Endothelial cell of umbilical vein (primary cell): Measurements from ENCODE around the gene CUEDC2. TPM values are rescaled to one million over a fixed set of nuclear protein-coding genes. Genes with fewer than 3 reads are reported as not detected.
A peak's percentile ranks its signal among the peaks of the same experiment; 100 is the strongest.

Experiments
- BruUV-seq: library from RNA; stranded (reverse); fragments of 400-500 nt; replicated peaks from 2 replicates; lab custom pipeline; 2021; lab: Mats Ljungman, UMichigan
- CTCF ChIA-PET: fragments of 300-600, 350-600 bp; sonication (Branson Sonifier 250); formaldehyde crosslinking; loops from one replicate; lab custom pipeline; 2021; ENCODE audit warnings: antibody characterized with exemption, inconsistent platforms; lab: Charles Lee
- POLR2A ChIA-PET: fragments of 300-600, 350-600 bp; sonication (Branson Sonifier 250); formaldehyde crosslinking; loops from one replicate; lab custom pipeline; 2021; ENCODE audit warnings: antibody characterized with exemption, inconsistent platforms; lab: Charles Lee
- DNase-seq: peaks from one replicate; pipeline ENCODE4 v3.0.0-alpha.2; 2011; ENCODE audit warnings: low read depth, low spot score
- FAIRE-seq: peaks from 2 replicates; lab custom pipeline; 2011; peaks lifted over from hg19 to GRCh38; lab: Jason Lieb, UNC
- H2AFZ ChIP-seq: 2 replicates; pipeline ENCODE4 v1.6.0; 2012; ENCODE audit warnings: low read depth, low read length, control low read depth, inconsistent platforms
- H3K27ac ChIP-seq: 2 replicates; pipeline ENCODE4 v1.5.1; 2011; ENCODE audit warnings: low read depth, mild to moderate bottlenecking, control low read depth, low read length, moderate library complexity; ENCODE audit not compliant: insufficient read depth
- H3K27me3 ChIP-seq, 2 experiments: 2 replicates each; pipeline versions ENCODE4 v1.6.0 to v1.6.1; 2011; ENCODE audit warnings: low read length in 2 of 2, mixed read lengths in 1 of 2; ENCODE audit not compliant: control insufficient read depth in 2 of 2, insufficient read depth in 2 of 2
- H3K36me3 ChIP-seq, 2 experiments: 2 replicates in 1 of 2; 3 replicates in 1 of 2; pipeline ENCODE4 v1.5.1; 2011; ENCODE audit warnings: low read length in 2 of 2, mild to moderate bottlenecking in 1 of 2, moderate library complexity in 1 of 2; ENCODE audit not compliant: control insufficient read depth in 2 of 2, insufficient read depth in 2 of 2; ENCODE audit errors: extremely low read depth in 1 of 2
- H3K4me1 ChIP-seq: 3 replicates; pipeline ENCODE4 v1.5.1; 2011; ENCODE audit warnings: mild to moderate bottlenecking, low read length; ENCODE audit not compliant: control insufficient read depth, insufficient read depth; ENCODE audit errors: extremely low read depth
- H3K4me2 ChIP-seq: 2 replicates; pipeline ENCODE4 v1.6.1; 2011; ENCODE audit warnings: low read length, control low read depth, mixed read lengths; ENCODE audit not compliant: insufficient read depth
- H3K4me3 ChIP-seq, 3 experiments: fragments of 200-600 bp in 1 of 3; sonication (generic), shearing (Covaris generic) in 1 of 3; replicated peaks in 1 of 3; 2 replicates each; pipeline ENCODE4 v1.5.1; 2011 to 2016; ENCODE audit warnings: control low read depth in 3 of 3, low read length in 3 of 3, mild to moderate bottlenecking in 2 of 3, inconsistent platforms in 1 of 3, low read depth in 1 of 3, moderate library complexity in 1 of 3; ENCODE audit not compliant: insufficient read depth in 1 of 3
- H3K79me2 ChIP-seq: 2 replicates; pipeline ENCODE4 v1.6.0; 2012; ENCODE audit warnings: low read length, inconsistent platforms; ENCODE audit not compliant: control insufficient read depth, insufficient read depth
- H3K9ac ChIP-seq: replicated peaks from 2 replicates; pipeline ENCODE3; 2011; ENCODE audit warnings: low read length, control low read depth; ENCODE audit not compliant: insufficient read depth; ENCODE audit errors: extremely low read depth
- H3K9me1 ChIP-seq: replicated peaks from 3 replicates; pipeline ENCODE4 v1.6.0; 2011; ENCODE audit warnings: mild to moderate bottlenecking, low read length; ENCODE audit not compliant: control insufficient read depth, insufficient read depth; ENCODE audit errors: extremely low read depth
- H3K9me3 ChIP-seq: replicated peaks from 2 replicates; pipeline ENCODE4 v1.5.1; 2012; ENCODE audit warnings: low read length, inconsistent platforms; ENCODE audit not compliant: control insufficient read depth, insufficient read depth
- H4K20me1 ChIP-seq: replicated peaks from 2 replicates; pipeline ENCODE3; 2011; ENCODE audit warnings: mild to moderate bottlenecking, low read length; ENCODE audit not compliant: control insufficient read depth, insufficient read depth; ENCODE audit errors: extremely low read depth
- EZH2 ChIP-seq: IDR thresholded peaks from 2 replicates; pipeline ENCODE4 v1.6.1; 2012; ENCODE audit warnings: borderline replicate concordance, low read depth, mild to moderate bottlenecking, moderate library complexity, low read length, inconsistent platforms; ENCODE audit not compliant: severe bottlenecking
- JUN ChIP-seq: IDR thresholded peaks from 2 replicates; pipeline ENCODE4 v1.6.1; 2011; ENCODE audit warnings: borderline replicate concordance, low read depth; ENCODE audit not compliant: insufficient read length, insufficient read depth
- POLR2AphosphoS5 ChIP-seq: IDR thresholded peaks from 2 replicates; pipeline ENCODE4 v1.6.1; 2012; ENCODE audit warnings: low read depth, mild to moderate bottlenecking, control low read depth, low read length, moderate library complexity; ENCODE audit not compliant: insufficient read depth
- dilution Hi-C: fragments of 300-500 bp; cut with MboI; formaldehyde crosslinking; loops from one replicate; pipeline ENCODE4 v1.15.0; 2019; ENCODE audit warnings: low sequenced_read_pairs; ENCODE audit not compliant: extremely low pct_ligation_motif_present
- intact Hi-C: fragments of 100-400 bp; cut with micrococcal nuclease; formaldehyde crosslinking; loops from one replicate; pipeline ENCODE4 v1.10.0; 2022
- polyA plus RNA-seq, 4 experiments: library from polyadenylated mRNA; depleted of rRNA in 3 of 4; stranded (reverse) in 3 of 4; unstranded in 1 of 4; fragments of >200 nt; gene quantifications; 2 replicates each; pipeline versions ENCODE4 v1.2.1 to v1.2.3, GENCODE V29; 2011 to 2012; ENCODE audit warnings: missing spikeins in 1 of 4
- total RNA-seq: library from RNA; stranded (reverse); gene quantifications from 2 replicates; pipeline ENCODE4 v1.2.3, GENCODE V29; 2021

CUEDC2 gene
- total and polyA plus RNA-seq, 2 donors (not counting 3 experiments of a cell fraction or from before 2014, with no cell fraction given) = 61.5 to 96.7 TPM

GRCh38 chr10:102409604-102410428, 22.6 kb downstream of the CUEDC2 start:
- no peak for FAIRE-seq
- no peak overlapping the region for H3K4me3 ChIP-seq
- ChIA-PET POLR2A (no interaction called here), CTCF (interaction anchor here (0.9 to 1.8 kb wide), 6 partner anchors 11 to 180 kb away, joined by 3 to 5 read pairs (median 4); no protein-coding TSS in a partner anchor)
- dilution Hi-C loops (no loop called here), intact Hi-C loops (no loop called here)
- DNase-seq = no peak
- H3K9me1 ChIP-seq = no peaks in the 10 kb centered on the region
- H3K27me3 ChIP-seq = peaks cover 40 to 53% of the 10 kb centered on the region in 2 experiments
- H2AFZ ChIP-seq = no peak overlapping the region
- TF ChIP-seq EZH2 (peak; percentile 80), JUN (no peak)
- no peak overlapping the region for H3K4me2 ChIP-seq
- H3K27ac ChIP-seq = no peak overlapping the region
- no peaks in the 10 kb centered on the region for H3K36me3 ChIP-seq
- BruUV-seq = no TSS peak
- H4K20me1 ChIP-seq = no peaks in the 10 kb centered on the region
- no peaks in the 10 kb centered on the region for H3K9me3 ChIP-seq
- no peaks in the 10 kb centered on the region for H3K4me1 ChIP-seq
- H3K9ac ChIP-seq = no peak overlapping the region
- H3K79me2 ChIP-seq = no peaks in the 10 kb centered on the region

DNA sequence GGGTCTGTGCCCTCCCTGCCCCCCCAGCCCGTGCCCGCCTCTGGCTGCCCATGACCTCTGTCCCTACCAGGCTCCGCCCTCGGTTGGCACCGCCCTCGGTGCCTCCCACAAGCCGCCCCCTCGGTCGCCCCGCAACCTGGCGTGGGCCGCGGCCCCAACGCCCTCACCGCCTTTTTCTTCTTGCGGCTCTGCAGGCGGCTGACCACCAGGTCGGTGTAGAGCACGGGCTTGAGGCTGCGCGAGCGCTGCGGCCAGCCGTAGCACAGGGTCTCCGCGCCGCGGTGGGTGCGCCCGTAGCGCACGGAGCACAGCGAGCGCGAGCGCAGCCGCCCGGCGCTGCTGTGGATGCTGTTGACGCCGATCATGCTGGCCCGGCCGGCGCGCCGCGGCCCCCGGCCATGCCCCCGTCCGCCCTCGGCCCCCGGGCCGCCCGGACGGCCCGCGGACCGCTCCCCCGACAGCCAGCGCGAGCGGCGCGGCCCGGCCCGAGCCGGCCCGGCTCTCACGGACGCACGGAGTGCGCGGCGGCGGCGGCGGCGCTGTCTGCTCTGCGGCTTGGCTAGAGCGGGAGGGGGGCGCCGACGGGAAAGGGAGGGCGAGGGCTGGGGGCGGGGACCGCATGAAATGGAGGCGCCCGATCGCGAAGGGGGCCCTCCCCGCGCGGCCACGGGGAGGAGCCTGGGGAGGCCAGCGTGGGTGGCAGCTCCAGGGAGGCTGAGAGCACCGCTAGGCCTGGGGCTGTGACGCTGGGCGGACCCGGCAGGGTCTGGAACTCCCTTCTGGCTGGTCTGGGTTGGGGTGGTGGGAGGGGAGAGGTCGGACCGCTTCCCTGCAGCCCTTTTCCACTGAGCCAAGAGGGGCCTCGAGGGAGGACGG, 23.4 kb downstream of the CUEDC2 start:
- Histone ChIP-seq H3K9me1 (no peaks in the 10 kb centered on the region), H4K20me1 (no peaks in the 10 kb centered on the region), H2AFZ (peak overlapping the region; percentile 17), H3K4me1 (no peaks in the 10 kb centered on the region), H3K4me3 (peak overlapping the region in 1 of 3 experiments; percentile 23), H3K9ac (no peak overlapping the region), H3K27ac (no peak overlapping the region), H3K9me3 (no peaks in the 10 kb centered on the region), H3K4me2 (peak overlapping the region; percentile 47), H3K36me3 (no peaks in the 10 kb centered on the region), H3K27me3 (peaks cover 40 to 53% of the 10 kb centered on the region in 2 experiments), H3K79me2 (no peaks in the 10 kb centered on the region)
- intact Hi-C loops (no loop called here), dilution Hi-C loops (no loop called here)
- TF ChIP-seq POLR2AphosphoS5 (no peak), EZH2 (peak; percentile 63)
- DNase-seq (no peak), FAIRE-seq (no peak)
- POLR2A ChIA-PET = no interaction called here
- no TSS peak for BruUV-seq
- CTCF ChIA-PET = interaction anchor here (1.3 to 1.8 kb wide), 3 partner anchors 10 to 179 kb away, joined by 3 to 5 read pairs (median 5); no protein-coding TSS in a partner anchor
